Measurements from ENCODE around the gene PAFAH1B1.

PAFAH1B1 gene

GRCh38 chr17:2710803-2711607, 117.6 kb downstream of the PAFAH1B1 start (continued):
- TF ChIP-seq ZNF518A (tag by site-specific recombination; conservative IDR thresholded peaks at IDR 0.05; ENCODE audit: low read depth) (no peak), IKZF3 (tag by site-specific recombination; IDR thresholded peaks at IDR 0.05) (no peak), ZNF248 (tag by site-specific recombination; IDR thresholded peaks at IDR 0.05) (no peak), OVOL3 (tag by site-specific recombination; IDR thresholded peaks at IDR 0.05) (no peak), ZNF777 (tag by site-specific recombination; IDR thresholded peaks at IDR 0.05; ENCODE audit: borderline replicate concordance) (no peak), ATF2 (tag by site-specific recombination; IDR thresholded peaks at IDR 0.05; ENCODE audit: low read depth) (no peak), ZNF10 (tag by site-specific recombination; IDR thresholded peaks at IDR 0.05) (no peak), ZNF19 (tag by site-specific recombination; IDR thresholded peaks at IDR 0.05; ENCODE audit: low read depth) (no peak), ZNF335 (tag by site-specific recombination; conservative IDR thresholded peaks at IDR 0.05) (peak; percentile 44; the same call in 1 of the 2 replicates), GLIS1 (tag by site-specific recombination; IDR thresholded peaks at IDR 0.05) (no peak; the same call in none of the 2 replicates), ZNF121 (tag by site-specific recombination; IDR thresholded peaks at IDR 0.05) (no peak), ZNF701 (tag by site-specific recombination; IDR thresholded peaks at IDR 0.05) (no peak), SP3 (tag by site-specific recombination; IDR thresholded peaks at IDR 0.05) (no peak), ZSCAN23 (tag by site-specific recombination; IDR thresholded peaks at IDR 0.05) (no peak), KLF9 (tag by site-specific recombination; IDR thresholded peaks at IDR 0.05; ENCODE audit: low read depth) (peak; percentile 42), ZBTB21 (tag by site-specific recombination; IDR thresholded peaks at IDR 0.05) (no peak), PRDM10 (tag by site-specific recombination; IDR thresholded peaks at IDR 0.05) (peak; percentile 94), ZNF37A (tag by site-specific recombination; IDR thresholded peaks at IDR 0.05) (no peak), ZBTB1 (tag by site-specific recombination; IDR thresholded peaks at IDR 0.05) (no peak), ZNF626 (tag by site-specific recombination; IDR thresholded peaks at IDR 0.05) (no peak), ZNF549 (tag by site-specific recombination; IDR thresholded peaks at IDR 0.05) (no peak), ZNF639 (tag by site-specific recombination; IDR thresholded peaks at IDR 0.05) (no peak), ZNF48 (tag by site-specific recombination; IDR thresholded peaks at IDR 0.05) (no peak), KLF8 (tag by site-specific recombination; IDR thresholded peaks at IDR 0.05) (peak; percentile 41; the same call in 1 of the 2 replicates)

Measured in HEK293 (cell line).